ENCODE data around the gene SRRM3.

DNA sequence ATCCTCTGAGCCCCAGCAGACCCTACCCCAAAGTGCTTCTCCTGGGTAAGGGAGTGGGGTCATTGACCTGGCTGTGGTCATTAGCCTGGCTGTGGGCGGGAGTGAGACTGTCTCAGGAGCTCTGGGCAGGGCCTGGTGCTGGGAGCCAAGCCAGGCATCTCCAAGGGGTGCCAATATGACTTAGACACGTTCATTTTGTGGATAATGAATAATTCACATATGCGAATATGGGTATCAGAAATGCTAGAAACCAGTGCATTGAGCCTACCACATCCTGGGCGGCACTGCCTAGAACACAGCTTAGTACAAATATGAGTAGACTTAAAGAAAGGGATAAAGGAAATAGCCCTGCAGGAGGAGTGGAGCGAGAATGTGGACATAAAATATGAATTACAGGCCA lies 14.4 kb upstream of the SRRM3 start:
- TF ChIP-seq, protein P1, sequence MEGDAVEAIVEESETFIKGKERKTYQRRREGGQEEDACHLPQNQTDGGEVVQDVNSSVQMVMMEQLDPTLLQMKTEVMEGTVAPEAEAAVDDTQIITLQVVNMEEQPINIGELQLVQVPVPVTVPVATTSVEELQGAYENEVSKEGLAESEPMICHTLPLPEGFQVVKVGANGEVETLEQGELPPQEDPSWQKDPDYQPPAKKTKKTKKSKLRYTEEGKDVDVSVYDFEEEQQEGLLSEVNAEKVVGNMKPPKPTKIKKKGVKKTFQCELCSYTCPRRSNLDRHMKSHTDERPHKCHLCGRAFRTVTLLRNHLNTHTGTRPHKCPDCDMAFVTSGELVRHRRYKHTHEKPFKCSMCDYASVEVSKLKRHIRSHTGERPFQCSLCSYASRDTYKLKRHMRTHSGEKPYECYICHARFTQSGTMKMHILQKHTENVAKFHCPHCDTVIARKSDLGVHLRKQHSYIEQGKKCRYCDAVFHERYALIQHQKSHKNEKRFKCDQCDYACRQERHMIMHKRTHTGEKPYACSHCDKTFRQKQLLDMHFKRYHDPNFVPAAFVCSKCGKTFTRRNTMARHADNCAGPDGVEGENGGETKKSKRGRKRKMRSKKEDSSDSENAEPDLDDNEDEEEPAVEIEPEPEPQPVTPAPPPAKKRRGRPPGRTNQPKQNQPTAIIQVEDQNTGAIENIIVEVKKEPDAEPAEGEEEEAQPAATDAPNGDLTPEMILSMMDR (conservative IDR thresholded peaks at IDR 0.05 in 1 of 2, IDR thresholded peaks at IDR 0.05 in 1 of 2; ENCODE audit: extremely low read depth in 1 of 2, insufficient read depth in 1 of 2, low read depth in 1 of 2, low read length in 2 of 2): no peak
- no peak for TF ChIP-seq EZH2 (IDR thresholded peaks at IDR 0.05; ENCODE audit: borderline replicate concordance, low read length)

Data from mammary epithelial cell (primary cell).